ENCODE measurements around the gene DRAXIN.

The DRAXIN gene

DNA sequence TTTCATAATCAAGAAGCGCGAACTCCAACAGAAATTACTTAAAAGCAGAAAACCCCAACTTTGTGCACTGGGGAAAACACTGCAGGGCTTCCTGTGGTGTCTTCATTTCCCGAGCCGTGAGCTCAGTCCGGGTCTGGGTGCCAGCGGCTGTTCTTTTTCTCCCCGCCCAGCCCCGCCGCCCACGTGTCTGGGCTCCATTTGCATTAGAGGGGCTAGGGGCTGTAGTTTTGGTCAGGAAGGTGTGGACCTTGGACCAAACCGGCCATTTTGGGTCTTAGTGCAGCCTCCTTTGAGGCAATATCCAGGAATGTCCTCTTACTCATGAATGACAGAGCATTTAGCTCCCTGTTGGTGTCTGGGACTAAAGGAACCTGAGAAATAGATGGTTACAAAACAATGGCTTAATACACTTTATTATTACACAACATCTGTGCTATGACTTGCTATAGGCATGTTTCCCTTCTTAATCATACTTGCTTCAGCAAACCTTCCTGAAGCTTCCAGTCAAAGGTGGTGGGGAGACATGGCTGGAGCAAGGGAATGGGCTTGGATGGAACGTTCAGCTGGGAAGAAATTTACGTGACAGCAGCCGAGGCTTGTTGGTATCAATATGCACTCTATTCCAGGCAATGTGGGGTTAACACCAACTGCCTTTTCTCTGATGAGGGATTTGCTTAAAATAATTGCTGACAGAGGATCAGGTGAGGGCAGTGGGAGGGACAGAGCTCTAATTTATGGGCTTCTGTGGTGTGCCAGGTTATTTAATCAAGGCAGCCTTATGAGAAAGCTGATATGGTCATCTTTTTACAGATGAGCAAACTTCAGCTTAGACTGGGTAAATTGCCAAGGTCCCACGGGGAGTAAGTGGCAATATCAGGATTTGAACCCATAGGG, 45.5 kb downstream of the DRAXIN start:
- peak in 1 of 2 donors; percentile 19 for DNase-seq (ENCODE audit: low read depth in 2 of 2)

DNA sequence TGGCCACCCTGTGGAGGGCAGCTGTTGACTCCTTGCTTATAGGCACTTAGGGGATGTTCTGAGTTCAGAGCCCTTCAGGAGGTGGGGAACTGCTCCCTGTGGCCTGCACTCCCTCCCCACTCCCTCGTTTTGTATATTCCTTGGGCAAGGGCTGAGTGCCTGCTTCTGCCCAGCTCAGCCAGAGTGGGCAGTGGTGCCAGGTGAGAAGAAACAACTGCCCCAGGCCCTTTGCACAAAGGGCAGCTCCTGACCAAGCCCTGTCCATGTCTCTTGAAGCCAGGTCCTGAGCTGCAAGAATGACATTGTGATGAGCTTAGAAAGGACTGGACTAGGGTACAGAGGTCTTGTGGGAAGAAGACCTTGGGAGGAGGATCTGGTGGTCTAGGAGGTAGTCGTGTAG, 46.6 kb downstream of the DRAXIN start:
- no peak for DNase-seq (ENCODE audit: low read depth in 2 of 2)

- DNase-seq (ENCODE audit: low read depth in 2 of 2) = no peak
These were observed 47.3 kb downstream of the DRAXIN start for GRCh38 chr1:11738783-11739182.

GRCh38 chr1:11740258-11741192, 49.0 kb downstream of the DRAXIN start:
- peak in 1 of 2 donors; percentile 5 for DNase-seq (ENCODE audit: low read depth in 2 of 2)

- DNase-seq (ENCODE audit: low read depth in 2 of 2) = no peak
These were observed 50.0 kb downstream of the DRAXIN start for GRCh38 chr1:11741482-11741881.

- DNase-seq (ENCODE audit: low read depth in 2 of 2) = no peak
These were observed 50.5 kb downstream of the DRAXIN start for GRCh38 chr1:11741919-11742558.

GRCh38 chr1:11744287-11744686, 52.8 kb downstream of the DRAXIN start:
- DNase-seq (ENCODE audit: low read depth in 2 of 2) = no peak

DNA sequence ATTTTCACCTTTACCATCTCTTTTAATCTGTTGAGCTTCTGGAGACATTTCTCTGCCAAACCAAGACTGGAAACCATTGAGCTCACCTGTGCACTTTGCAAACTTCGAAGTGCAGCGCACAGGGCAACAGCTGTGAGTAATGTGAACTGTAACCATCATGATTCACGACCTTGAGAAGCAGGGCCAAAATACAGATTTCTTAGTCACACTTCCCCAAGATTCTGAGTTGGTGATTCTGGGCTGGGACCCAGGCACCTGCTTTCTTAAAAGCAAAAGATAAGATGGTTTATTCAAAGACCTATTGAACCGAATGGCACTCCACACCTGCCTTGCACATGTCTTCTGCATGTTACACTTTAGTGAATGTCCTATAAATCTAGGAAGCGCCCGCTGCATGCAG, 54.6 kb downstream of the DRAXIN start:
- DNase-seq (ENCODE audit: low read depth in 2 of 2) = no peak

- DNase-seq (ENCODE audit: low read depth in 2 of 2) = no peak
These were observed 55.4 kb downstream of the DRAXIN start for GRCh38 chr1:11746795-11747487.

- DNase-seq (ENCODE audit: low read depth in 2 of 2) = no peak
These were observed 57.0 kb downstream of the DRAXIN start for GRCh38 chr1:11748294-11749202.

- DNase-seq (ENCODE audit: low read depth in 2 of 2) = peak in 1 of 2 donors; percentile 44
These were observed 57.7 kb downstream of the DRAXIN start for GRCh38 chr1:11749203-11749689.

GRCh38 chr1:11749996-11750395, 58.5 kb downstream of the DRAXIN start:
- DNase-seq (ENCODE audit: low read depth in 2 of 2) = no peak

- DNase-seq (ENCODE audit: low read depth in 2 of 2) = no peak
These were observed 59.6 kb downstream of the DRAXIN start for GRCh38 chr1:11751087-11751486.

- no peak for DNase-seq (ENCODE audit: low read depth in 2 of 2)
These were observed 61.0 kb downstream of the DRAXIN start for GRCh38 chr1:11752359-11753088.

- no peak for DNase-seq (ENCODE audit: low read depth in 2 of 2)
These were observed 62.2 kb downstream of the DRAXIN start for GRCh38 chr1:11753555-11754208.

GRCh38 chr1:11757047-11757446, 65.5 kb downstream of the DRAXIN start:
- no peak for DNase-seq (ENCODE audit: low read depth in 2 of 2)

- no peak for DNase-seq (ENCODE audit: low read depth in 2 of 2)
These were observed 68.3 kb downstream of the DRAXIN start for GRCh38 chr1:11759791-11760190.

DNA sequence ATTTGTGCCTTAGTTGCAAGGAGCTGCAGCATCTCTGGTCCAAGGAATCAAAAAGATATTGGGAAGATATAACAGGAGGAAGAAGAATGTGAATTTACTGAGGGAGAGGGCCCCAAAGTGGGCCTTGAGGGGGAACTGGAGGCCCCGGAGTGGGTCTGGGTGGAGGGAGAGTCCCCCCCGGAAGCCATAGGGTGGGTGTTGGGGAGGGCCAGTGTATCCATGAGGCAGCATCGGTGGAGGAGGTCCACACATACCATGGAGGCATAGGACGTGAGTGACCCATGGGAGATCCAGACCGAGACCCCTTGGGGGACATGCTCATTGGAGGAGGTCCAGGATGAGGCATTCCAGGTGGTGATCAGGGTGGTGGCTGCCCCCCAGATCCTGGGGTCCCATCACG, 69.8 kb downstream of the DRAXIN start:
- no peak for DNase-seq (ENCODE audit: low read depth in 2 of 2)

GRCh38 chr1:11761988-11762406, 70.5 kb downstream of the DRAXIN start, which contains the start of gene C1orf167:
C1orf167 (plus strand) TSS chr1:11762193; CDS start chr1:11764401, 2,208 bp downstream.
- DNase-seq (ENCODE audit: low read depth in 2 of 2) = peak in 1 of 2 donors; percentile 21
